HL-60 (cell line): ENCODE measurements around the gene KCTD5.

Experiments used
- DNase-seq, 2 experiments: peaks; one replicate each; pipeline ENCODE4 v3.0.0-alpha.2; 2010 to 2020; ENCODE audit warnings: low read depth in 1 of 2, low spot score in 1 of 2
- H3K27ac ChIP-seq: fragments of 250-450 bp; sonication (Bioruptor Pico); replicated peaks from 2 replicates; pipeline ENCODE4 v1.5.1; 2020; ENCODE audit warnings: mild to moderate bottlenecking, moderate library complexity
- H3K27me3 ChIP-seq: fragments of 250-450 bp; sonication (Bioruptor Pico); 2 replicates; pipeline ENCODE4 v1.5.1; 2021; ENCODE audit warnings: mild to moderate bottlenecking, moderate library complexity; ENCODE audit not compliant: insufficient read depth, poor library complexity, severe bottlenecking
- H3K4me3 ChIP-seq: replicated peaks from 2 replicates; pipeline ENCODE4 v1.5.1; 2011; ENCODE audit warnings: mild to moderate bottlenecking, control low read depth, low read length; ENCODE audit not compliant: insufficient read depth
- GABPA ChIP-seq: IDR thresholded peaks from 2 replicates; pipeline ENCODE4 v1.6.1; 2012; ENCODE audit warnings: low read depth
- POLR2AphosphoS5 ChIP-seq: IDR thresholded peaks from 2 replicates; pipeline ENCODE4 v1.6.1; 2012; ENCODE audit warnings: low read depth
- REST ChIP-seq: IDR thresholded peaks from 2 replicates; pipeline ENCODE4 v1.6.1; 2012; ENCODE audit warnings: low read depth; ENCODE audit not compliant: insufficient replicate concordance
- SPI1 ChIP-seq: IDR thresholded peaks from 2 replicates; pipeline ENCODE4 v1.6.1; 2012; ENCODE audit warnings: low read depth, mild to moderate bottlenecking, borderline replicate concordance
- TF ChIP-seq, protein P1 (sequence below): IDR thresholded peaks from one replicate; pipeline ENCODE4 v1.5.1; 2011; ENCODE audit warnings: low read length, control low read depth, inconsistent platforms; ENCODE audit not compliant: insufficient read depth

Gene KCTD5

DNA sequence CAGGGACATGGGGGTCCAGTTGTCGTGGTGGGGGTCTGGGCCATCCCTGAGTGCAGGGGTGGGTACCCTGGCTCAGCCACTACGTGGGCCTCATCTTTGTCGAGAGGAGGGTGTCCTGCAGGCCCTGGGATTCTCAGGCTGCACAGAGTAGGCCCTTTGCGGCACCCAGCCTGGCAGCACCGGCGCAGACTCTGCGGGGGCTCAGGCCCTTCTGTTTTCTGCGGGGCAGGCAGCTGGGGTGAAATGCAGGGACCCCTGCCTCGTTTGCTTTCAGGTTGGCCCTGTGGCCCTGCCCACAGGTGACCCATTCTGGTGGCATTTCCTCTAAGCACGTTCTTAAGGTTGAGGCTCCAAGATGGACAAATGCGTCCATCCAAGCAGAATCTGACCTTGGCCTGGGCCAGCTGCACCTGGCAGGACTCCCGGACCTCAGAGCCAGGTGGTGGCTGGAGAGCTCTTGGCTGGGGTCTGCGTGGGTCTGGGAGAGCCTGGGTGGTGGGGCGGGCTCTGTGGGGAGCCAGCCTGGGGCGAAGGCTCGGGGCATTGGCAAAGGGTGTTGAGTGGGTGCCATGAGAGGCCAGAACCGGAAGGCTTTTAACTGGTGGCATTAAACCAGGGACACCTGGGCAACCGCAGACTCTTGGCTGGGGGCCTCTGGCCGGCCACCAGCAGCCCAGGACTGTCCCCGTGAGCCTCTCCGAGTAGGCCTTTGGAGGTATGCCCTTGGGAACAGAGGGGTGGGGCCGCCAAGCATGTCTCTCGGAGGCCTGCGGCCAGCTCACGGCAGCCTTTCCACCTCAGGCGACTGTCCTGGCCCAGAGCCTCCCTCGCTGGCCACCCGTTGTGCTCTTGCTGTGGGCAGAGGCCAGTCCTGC, 20.8 kb downstream of the KCTD5 start:
- H3K27me3 ChIP-seq = no peaks in the 10 kb centered on the region
- no peak for TF ChIP-seq SPI1
- no peak for TF ChIP-seq GABPA
- TF ChIP-seq, protein P1, sequence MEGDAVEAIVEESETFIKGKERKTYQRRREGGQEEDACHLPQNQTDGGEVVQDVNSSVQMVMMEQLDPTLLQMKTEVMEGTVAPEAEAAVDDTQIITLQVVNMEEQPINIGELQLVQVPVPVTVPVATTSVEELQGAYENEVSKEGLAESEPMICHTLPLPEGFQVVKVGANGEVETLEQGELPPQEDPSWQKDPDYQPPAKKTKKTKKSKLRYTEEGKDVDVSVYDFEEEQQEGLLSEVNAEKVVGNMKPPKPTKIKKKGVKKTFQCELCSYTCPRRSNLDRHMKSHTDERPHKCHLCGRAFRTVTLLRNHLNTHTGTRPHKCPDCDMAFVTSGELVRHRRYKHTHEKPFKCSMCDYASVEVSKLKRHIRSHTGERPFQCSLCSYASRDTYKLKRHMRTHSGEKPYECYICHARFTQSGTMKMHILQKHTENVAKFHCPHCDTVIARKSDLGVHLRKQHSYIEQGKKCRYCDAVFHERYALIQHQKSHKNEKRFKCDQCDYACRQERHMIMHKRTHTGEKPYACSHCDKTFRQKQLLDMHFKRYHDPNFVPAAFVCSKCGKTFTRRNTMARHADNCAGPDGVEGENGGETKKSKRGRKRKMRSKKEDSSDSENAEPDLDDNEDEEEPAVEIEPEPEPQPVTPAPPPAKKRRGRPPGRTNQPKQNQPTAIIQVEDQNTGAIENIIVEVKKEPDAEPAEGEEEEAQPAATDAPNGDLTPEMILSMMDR = no peak
- TF ChIP-seq POLR2AphosphoS5 = no peak
- no peak for TF ChIP-seq REST
- no peak overlapping the region for H3K4me3 ChIP-seq
- no peak overlapping the region for H3K27ac ChIP-seq
- DNase-seq = no peak

DNA sequence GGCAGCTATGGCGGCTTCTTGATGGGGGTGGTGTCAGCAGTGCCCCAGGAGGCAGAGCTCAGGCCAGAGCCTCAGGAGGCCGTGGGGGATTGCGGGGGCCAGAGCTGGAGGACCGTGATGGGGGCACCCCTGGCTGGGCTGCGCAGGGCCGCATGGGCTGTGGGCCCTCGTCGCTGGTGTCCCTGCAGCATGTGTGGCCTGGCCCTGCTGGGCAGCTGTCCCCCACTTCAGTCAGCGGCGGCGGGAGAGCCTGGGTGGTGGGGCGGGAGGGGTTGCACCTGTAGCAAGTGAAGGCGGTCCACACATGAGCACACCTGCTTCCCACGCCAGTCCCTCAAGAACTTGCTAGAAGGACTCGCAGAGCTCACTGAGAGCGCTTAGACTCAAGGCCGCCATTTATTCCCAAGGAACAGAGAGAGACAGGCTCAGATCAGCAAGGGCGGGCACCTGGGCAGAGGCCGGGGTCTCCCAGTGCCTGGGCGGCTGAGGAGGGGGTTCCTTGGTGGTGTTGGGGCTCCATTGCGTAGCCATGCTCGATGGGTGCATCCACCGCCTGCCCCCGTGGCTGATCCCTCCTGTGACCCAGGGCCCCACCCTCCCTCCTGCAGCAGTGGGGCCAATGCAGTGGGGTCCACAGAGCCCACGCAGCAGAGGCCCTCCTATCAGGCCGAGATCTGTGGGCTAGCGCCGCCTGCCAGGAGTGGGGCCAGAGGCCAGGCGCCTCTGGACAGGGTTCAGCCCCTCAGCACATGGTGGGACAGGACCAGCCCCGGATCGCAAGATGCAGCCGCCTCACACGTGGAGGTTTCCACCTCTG, 22.1 kb downstream of the KCTD5 start:
- H3K4me3 ChIP-seq = no peak overlapping the region
- H3K27ac ChIP-seq = no peak overlapping the region
- H3K27me3 ChIP-seq = no peaks in the 10 kb centered on the region
- no peak for DNase-seq
- no peak for TF ChIP-seq GABPA
- TF ChIP-seq POLR2AphosphoS5 = no peak
- no peak for TF ChIP-seq REST
- TF ChIP-seq, protein P1 = no peak
- no peak for TF ChIP-seq SPI1

GRCh38 chr16:2704983-2705275, 22.6 kb downstream of the KCTD5 start:
- no peak for DNase-seq
- no peaks in the 10 kb centered on the region for H3K27me3 ChIP-seq
- no peak for TF ChIP-seq GABPA
- TF ChIP-seq SPI1 = no peak
- TF ChIP-seq, protein P1 = no peak
- TF ChIP-seq REST = no peak
- no peak for TF ChIP-seq POLR2AphosphoS5

More at GRCh38 chr16:2704983-2705275, 22.6 kb downstream of the KCTD5 start:
- no peak overlapping the region for H3K4me3 ChIP-seq
- no peak overlapping the region for H3K27ac ChIP-seq
